HS-27A (cell line): ENCODE results near the gene MSMP.

Experiments
- DNase-seq: peaks from one replicate; pipeline ENCODE4 v3.0.0-alpha.2; 2012; ENCODE audit warnings: low read depth, missing footprints

The MSMP gene

DNA sequence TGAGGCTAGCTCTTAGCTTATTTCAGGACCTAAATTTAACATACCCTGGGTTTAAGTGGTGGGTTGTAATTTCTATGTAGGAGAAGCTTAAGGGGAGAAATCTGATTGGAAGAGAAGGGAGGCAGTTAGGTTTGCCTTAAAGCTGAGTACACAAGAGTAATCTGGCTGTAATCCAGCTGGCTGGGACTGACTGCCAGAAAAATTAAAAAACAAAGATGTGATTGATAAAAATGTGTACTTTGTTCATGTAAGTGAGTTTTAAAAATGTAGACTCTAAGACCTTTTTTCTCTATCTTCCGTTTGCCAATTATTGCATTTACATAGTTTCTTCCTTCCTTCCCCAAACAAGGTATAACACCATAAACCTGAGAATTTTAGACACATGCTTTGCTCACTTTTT lies 17.5 kb upstream of the MSMP start:
- no peak for DNase-seq

DNA sequence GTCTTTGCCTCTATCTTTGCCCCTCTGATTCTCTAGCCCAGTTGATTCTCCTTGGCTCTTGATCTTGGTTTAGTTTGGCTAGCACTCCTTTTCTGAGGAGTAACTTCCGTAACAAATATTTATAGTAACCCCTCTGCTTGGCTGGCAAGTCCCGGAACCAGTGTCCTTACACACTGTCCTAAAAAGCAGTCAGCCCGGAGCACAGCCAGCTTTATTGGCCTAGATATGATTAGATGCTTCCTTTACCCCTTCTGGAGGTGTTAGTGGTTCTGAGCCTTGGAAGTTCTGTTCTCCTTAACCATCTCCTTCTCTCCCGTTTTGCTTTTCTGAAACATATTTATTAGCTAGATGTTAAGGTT lies 17.0 kb upstream of the MSMP start:
- no peak for DNase-seq

DNA sequence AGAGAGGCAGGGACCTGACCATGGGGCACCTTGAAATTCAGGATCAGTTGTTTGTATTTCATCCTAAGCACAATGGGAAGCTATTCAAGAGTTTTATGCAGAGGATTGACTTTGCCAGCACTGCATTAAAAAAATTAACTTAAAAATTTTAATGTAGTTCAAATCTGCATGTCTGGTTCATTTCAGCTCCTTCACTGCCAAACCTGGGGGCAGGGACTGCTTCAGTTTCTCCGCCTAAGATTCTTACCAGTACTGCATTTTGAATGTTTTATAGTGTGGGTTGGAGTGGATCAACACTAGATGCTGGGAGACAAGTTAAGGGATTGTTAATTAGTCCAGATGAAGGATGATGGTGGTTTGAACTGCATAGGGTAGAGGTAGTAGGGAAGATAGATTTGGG lies 15.7 kb upstream of the MSMP start:
- no peak for DNase-seq

DNA sequence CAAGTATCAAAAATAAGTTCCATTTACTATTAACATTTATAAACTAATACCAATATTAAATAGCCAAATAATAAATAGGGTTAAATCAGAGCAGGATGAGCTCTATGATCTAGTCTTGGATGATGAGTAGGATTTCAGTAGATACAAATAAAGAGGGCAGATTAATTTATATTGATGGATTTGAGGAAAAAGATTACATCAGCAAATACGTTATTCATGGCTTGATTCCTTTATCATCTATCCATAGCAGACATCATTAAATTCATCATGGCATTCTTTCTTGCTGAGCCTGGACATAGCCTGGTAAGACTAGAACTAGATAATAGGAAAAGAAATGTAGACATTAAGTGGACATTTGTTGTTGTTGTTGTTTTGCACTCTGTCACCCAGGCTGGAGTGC lies 13.4 kb upstream of the MSMP start:
- no peak for DNase-seq

DNA sequence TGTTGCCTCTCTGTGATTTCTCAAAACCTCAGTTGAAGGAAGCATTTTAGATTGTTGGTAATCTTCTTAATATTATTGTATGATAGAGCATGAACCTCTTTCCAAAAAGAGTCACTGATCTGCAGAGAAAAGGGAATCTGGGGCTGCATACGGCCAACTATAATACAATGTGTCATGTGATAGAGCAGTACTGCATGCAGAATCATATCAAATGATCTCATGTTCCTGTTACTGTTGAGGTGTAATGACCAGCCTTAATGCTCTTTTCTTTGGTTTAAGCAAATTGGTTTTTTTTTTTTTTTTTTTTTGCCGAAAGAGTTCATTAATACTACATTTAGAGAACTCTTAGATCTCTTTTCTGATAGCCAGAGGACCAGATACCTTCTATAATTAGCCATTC lies 12.9 kb upstream of the MSMP start:
- no peak for DNase-seq

DNA sequence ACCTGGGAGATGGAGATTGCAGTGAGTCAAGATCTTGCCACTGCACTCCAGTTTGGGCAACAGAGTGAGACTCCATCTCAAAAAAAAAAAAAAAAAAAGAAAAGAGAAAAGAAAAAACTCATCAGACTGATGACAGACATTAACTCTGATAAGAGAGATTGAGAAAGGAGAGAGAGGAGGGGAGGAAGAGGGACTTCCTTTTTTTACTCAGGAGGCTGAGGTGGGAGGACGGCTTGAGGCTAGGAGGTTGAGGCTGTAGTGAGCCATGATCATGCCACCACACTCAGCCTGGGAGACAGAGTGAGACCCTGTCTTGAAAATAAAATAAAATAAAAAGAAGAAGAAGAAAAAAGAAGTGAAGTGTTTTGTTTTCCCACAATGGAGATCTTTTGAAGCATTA lies 9.7 kb upstream of the MSMP start:
- DNase-seq: no peak

DNA sequence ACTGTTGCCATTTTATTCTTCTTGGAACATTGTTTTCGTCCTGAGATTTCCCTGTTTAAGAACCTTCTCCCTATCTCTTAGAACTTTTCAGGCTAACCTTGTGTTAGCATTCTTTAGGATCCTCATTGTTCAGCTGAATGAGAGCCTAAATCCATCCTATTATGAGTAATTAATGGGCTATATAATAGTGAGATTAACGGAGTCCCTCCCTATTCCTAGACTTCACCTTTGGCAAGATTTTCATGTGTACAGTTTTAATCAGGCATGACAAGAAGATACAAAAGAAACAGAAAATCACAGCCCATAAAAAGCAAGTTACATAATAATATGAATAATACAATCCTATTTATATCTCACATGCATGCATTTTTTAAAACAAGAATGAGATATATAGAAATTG lies 9.1 kb upstream of the MSMP start:
- DNase-seq: no peak

DNA sequence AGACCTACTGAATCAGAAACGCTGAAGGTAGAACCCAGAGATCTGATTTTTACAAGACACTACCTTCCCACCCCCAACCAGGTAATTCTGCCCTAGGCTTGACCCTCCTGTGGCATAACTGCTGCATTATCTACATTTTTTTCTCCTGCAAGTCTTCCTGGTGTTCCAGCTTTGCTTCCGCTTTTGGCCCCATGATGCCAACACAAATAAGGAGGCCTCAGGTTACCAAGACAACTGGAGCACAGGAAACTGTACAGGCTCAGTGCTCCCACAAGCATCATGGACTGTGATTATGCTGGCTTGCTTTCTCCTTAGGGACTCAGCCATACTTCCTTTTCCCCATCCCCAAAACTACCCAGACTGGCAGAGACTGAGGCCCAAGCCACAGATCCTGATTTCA lies 6.6 kb upstream of the MSMP start:
- no peak for DNase-seq

DNA sequence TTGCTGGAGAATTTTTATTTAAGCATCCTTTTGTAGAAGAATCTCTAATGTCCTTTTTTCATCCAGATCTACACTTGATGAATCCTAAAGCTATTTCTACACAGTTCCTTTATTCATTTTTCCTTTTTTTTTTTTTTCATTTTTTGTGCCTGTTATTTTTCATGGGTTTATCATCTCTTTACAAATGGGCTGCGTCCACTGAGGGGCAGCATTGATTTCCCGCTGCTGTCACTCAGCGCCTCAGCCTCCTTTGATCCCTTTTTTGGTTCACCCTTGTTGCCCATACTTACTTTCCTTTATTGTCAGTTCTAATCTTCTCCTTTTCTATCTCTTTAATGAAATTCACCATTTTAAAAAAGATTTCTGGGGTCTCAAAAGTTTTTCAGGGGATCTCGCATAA lies 5.7 kb upstream of the MSMP start:
- no peak for DNase-seq

DNA sequence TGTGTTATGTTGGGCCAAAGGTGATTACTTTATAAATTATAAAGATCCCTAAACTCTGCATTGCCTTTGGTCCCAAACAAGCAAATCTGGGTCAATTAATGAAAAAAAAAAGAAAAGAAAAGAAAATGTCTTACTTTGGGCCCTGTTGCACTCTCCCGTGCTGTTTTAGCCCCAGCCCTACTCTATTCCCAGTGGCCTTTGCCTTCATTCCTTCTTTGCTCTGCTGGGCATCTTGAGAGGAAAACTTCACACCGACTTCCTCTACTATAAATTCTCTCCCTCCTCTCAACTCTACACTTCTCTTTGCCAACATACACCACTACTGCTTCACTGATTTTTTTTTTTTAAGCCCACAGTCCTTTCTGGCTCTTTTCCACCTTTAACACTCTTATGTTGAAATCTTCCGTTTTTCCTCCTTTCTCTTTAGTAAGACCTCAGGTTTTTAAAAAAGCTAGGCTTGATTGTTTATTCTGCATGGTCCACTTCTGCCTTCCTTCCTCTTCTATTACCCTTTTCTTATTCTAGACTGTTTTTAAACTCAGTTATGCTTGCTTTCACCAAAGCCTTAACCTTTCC lies 4.5 kb upstream of the MSMP start:
- DNase-seq: no peak

DNA sequence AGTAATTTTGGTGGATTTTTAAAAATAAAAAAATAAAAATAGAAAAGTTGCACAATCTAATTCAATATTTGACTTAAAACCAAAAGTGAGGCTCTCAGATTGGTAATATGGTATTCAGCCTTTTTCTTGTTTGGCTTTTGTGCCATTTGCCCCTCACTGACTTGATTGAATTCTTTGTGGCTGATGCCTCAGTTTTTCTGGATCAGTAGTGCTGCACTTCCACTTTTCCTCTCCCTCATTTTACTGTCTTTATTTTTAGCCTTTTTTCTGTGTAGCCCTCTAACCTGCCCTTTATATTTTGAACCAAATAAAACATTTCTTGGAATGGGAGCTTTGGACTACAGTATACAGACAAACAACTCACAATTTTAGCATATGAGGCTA lies 3.8 kb upstream of the MSMP start:
- no peak for DNase-seq

DNA sequence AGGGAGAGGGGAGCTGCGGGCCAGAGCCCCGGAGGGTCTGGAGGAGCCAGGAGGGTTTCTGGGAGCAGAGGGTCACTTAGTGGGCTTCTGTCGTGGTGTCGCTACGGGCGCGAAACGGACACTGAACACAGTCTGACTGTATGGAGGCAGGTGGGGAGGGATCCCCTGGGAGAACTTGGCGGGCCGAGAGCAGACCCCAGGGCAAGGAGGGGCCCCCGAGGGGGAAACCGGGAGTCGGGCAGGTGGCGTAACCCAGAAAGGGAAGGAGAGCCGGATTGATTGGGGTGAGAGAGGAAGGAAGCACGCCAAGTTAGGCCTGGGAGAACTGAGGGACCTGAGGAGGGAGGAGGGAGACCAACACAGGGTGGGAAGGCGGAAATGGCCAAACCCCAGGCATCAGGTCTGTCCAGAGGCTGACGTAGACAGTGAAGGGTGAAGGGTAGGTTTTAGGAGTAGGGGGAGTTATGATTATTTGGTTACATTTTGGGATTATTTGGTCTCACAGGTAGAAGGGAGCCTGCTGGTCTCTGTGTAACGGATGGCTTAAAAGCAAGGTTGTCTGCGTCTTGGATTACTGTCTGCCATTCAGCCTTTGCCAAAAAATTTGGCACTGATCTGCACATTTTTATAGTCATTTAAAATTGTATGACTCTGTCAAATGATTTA lies 3.3 kb upstream of the MSMP start:
- no peak for DNase-seq

DNA sequence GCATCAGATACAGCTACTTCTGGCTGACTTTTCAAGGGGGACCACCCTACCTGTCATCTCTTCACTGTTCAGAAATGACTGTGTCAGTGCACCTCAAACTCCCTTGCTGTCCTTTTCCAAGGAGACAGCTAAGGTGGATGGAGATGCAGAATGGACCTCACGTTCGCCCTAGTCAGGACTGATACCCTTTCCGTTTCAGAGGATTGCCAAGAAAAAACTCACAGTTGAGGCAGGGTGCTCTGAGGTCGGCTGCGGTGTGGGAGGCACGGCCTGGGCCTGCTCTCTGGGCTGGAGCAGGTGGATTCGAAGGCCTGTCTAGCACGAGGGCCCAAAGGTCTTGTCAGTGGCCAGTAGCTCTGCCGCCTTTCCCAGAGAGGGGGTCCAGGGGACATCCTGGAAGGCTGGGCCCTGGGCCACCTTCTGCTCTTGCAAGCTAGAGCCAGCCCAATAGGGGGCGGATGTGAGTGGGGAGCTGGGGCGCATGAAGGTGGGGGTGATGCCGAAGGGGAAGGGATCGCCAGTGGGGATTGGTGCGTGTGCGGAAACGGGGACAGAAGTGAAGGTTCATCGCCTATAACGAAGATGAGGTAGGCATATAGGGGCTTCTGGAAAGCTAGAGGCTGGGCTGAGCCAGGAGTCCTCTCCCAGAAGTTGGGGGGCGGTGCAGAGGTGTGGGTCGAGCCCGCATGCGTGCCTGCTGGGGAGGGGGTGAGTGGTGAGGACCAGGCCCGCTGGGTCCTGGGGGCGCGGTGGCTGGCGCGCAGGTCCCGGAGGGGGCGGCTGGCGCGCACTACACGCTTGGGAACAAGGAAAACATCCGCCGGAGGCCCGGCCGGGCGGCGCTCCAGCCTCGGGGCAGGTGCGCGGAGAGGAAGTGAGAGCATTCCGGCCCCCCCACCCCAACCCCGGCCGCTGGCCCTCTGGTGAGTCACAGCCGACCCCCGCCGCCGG lies 2.5 kb upstream of the MSMP start:
- no peak for DNase-seq

DNA sequence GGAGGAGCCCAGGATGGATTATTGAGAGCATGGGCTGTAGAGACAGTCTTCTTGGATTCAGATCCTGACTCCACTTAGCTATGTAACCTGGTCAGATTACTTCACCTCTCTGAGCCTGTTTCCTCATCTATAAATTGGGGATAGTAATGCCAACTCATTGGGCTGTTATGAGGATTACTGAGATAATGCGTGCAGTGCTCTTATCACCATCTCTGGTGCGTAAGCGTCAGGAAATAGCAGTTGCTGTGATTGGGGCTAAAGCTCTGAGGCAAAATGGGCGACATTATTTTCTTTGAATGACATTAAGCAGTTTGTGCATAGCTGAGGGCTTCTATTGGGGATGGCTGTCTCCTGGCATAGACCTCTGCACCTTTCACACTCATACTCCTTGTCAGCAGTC lies 995 bp upstream of the MSMP start:
- no peak for DNase-seq

DNA sequence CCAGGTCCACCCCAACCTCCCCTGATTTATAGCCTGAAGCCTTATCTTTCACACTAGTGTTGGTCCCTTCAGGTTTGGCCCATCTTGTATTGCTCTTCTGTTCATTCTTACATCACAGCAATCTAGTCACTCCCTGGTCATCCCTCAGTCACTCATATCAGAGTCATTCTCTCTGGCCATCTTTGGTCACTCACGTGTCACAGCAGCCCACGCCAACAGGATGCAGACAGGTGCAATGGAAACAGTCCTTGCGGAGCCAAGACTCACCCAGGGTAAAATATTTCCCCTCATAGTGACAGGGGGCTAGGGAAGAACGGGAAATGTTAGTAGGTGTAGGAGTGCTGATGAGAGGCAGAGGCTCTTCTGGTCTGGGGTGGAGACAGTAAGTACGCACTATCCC lies 610 bp downstream of the MSMP start:
- DNase-seq: no peak

DNA sequence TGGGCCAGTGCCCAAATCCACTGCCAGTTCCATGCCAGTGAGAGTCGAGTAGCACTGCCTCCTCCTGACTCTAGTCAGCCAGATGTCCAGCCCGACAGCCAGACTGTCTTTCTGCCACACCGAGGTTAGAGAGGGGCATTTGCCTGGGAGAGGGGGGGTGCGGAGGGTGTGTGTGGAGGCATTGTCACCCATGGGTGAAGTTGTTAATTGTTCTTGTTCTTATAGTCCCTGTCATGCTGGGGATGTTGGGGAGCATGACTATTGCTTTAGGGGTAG lies 3.9 kb downstream of the MSMP start:
- no peak for DNase-seq

DNA sequence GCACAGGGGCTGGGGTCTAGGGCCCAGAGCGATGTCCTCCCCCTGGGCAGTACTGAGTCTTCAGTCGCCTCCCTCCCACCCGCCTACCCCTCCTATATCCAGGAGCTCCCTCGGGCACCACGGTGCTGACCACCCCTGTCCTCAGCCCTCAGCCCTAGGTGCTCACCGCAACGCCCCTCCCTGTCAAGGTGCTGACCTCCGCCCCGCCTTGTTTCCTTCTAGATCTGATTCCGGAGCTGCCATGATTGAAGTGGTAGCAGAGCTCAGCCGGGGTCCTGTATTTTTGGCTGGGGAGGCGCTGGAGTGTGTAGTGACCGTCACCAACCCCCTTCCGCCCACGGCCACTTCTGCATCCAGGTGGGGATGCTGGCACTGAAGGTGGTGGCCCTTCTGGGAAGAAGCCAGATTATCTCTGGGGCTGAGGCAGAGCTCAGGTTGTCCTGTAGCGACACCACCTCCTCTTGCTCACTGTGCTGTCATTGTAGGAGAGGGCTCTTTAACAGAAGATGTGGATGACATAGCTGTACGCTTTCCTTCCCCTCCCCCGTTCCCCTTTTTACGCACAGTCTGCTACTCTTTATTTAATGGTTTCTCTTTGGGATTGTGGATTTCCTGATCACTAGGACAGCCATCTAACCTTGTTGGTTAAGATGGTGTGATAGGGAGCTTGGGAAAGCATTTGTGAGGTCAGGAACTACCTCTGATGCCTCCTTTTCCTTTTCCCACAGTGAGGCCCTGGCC lies 4.4 kb downstream of the MSMP start:
- no peak for DNase-seq

DNA sequence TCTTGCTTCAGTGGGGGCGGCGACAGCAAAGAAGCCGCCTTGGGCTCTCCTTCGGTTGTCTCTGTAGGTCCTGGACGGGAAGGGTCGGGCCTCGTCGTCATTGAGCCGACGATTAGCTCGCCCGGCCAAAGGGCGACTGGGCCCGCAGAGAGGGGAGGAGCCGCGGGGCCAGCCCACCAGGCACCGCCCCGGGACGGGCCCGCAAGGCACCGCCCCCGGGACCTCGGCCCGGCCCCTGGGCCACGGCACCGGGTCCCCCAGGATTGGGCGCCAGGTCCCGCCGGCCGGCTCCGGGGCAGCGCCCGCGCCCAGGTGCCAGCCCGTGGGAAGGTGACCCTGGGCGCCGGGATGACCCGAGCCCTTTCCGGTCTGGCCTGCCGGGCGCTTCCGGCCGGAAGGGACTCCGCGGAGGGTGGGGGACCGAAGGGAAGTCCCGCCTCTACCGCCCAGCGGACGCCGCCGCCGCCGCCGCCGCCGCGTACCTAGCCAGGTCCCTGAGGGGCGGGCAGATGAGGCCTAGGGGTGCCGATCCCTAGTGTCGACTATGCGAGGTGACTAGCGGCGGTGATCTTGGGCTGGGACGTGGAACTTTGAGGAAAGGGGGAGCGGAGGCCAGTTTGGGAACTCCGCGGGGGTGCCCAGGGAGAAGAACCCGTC lies 5.1 kb downstream of the MSMP start, which contains the start of the genes GBA2 and RGP1:
GBA2 (minus strand) TSS at position 371 of the 657 bp plus-strand sequence. CDS start 524 bp downstream, outside the sequence.
RGP1 (plus strand) TSS at position 430 of the 657 bp plus-strand sequence. CDS start 469 bp downstream, outside the sequence.
- no peak for DNase-seq

DNA sequence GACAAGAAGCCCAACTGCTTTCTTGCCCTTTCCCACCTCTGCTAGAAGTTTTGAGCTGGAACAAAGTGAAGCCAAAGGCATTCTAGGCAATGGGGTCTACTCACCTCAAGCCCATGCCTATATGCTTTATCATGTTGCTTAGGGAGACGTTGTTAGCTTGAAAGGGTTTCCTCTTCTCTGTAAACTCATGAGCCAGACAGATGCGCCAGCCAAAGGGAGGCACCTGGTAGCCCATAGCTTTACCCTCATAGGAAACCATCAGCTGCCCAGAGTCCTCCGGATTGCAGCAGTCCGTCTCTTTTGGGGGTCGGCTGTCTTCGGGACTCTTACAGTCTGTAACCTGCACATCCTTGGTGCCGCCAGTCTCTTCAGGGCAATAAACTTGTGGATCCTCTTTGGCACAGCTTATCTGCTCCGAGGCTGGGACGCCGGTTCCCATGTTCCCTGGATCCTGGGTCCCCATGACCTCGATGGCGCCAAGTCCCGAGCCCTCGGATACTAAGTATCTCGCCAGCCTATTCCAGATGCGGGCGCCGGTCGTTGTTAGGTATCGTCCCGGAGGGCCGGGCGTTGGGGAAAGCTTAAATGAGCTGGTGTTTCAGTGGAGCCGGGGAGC lies 5.7 kb downstream of the MSMP start:
- DNase-seq: no peak

DNA sequence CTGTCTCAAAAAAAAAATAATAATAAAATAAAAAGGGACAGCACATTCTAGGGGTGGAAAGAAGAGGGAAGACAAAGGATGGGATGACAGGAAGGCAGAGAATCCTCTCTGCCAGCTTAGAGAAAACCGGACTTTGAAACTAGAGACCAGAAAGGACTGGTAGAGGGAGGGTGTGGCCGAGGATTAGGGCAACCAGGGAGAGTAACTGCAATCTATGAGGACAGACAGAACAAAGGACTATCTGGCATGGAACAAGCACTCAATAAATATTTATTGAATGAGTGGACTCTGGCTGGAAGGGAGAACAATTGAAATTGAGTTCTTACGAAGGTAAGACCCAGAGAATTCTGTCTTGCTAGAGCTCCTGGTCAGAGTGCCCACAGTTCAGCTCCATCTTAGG lies 7.5 kb downstream of the MSMP start:
- no peak for DNase-seq

DNA sequence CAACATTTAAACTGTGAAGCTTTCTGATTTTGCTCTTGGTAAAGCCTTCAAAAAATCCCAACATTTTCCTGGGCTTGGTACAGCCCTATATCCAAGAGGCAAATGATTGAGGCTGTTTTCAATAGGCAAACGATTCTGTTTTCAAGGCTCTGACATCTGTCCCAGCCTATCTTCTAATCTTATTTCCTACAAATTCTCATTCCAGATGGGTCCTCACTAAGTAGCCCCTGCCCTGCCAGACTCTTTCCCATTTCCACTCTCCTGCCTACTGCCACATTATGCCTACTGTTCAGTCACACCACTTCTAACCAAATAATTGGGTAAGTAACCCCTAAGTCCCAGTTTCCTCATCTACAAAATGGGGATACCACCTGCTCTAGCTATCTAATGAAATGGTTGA lies 8.5 kb downstream of the MSMP start:
- no peak for DNase-seq
